NCI-H128 (cell line): ENCODE results near the gene PRICKLE2.

Experiments
- DNase-seq: peaks from one replicate; lab custom pipeline; 2025; ENCODE audit not compliant: unreplicated experiment; lab: John Stamatoyannopoulos, UW

Gene PRICKLE2

DNA sequence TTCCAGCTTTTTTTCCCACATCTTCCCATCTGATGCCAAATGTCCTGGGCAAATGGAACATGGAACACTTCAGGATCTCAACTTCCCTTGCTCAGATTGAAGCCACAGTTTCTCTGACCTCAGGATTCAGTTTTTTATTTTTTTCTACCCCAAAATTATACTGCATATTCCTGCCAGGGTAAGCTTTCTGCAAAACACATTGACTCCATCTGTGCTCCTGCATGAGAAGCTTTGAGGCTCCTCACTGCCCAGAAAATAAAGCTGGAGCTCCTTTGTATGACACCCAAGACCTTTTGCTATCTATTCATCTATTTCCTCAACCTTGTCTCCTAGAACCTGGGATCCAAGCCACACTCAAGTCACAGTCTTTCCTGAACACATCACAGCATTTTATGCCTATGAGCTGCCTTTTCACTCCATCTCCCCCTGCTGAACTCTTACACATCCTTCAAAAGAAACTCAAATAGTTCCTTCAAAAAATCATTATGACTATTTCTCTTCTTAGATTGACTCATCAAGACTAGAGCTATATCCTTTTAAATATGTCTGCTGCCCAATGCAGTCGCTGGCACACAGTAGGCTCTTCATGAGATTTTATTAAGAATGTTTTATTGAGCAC, 144.5 kb downstream of the PRICKLE2 start:
- DNase-seq: no peak

DNA sequence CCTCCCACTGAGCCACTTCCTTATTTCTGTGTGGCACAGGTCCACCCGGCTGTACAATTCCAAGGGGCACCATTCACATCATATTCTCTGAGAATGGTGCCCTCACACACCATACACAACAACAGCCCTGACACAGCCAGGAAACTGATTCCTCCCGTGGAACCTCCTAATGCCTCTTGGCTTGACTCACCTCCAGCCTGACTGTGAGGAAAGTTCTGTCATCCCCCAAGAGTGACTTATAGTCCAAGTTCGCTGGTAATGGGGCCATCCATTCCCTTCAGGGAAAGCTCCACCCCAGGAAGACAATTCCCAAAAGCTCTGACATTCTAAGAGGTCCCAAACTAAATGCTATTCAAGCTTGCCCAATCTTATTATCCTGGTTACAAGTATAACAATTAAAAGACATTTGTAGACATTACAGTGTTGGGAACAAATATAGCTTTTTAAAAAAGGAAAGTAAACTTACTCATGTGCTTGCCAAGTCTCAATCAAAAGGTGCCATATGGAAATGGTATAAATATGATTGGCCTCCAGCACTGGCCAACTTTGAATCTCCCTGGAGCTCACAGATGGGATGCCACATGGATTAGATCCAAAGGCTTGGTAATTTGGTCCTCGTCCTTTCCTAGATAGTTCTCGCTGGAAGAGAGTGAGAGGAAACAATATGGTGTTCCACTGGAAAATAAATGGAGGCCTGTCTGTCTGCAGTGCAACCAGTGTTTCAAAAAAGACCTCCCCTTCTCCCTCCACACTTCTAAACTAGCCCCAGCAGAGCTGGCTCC, 145.7 kb downstream of the PRICKLE2 start:
- DNase-seq: no peak

DNA sequence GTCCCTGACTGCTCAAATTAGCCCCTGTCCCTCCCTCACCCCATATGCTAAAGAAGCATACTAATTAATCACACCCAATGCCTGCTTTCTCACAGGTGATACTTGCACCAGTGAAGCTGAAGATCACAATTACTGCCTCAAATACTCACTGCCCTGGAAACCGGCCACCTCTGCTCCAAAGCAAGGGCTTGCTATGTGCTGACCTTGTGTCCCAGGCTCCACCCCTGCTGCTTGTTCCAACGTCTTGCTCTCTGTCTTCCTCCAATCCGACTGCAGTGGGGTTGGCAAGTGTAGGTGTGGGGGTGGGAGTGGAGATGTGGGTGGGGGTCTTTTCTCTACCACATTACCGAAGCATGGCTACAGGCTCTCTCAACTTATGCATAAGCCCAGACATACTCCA, 146.3 kb downstream of the PRICKLE2 start:
- no peak for DNase-seq

DNA sequence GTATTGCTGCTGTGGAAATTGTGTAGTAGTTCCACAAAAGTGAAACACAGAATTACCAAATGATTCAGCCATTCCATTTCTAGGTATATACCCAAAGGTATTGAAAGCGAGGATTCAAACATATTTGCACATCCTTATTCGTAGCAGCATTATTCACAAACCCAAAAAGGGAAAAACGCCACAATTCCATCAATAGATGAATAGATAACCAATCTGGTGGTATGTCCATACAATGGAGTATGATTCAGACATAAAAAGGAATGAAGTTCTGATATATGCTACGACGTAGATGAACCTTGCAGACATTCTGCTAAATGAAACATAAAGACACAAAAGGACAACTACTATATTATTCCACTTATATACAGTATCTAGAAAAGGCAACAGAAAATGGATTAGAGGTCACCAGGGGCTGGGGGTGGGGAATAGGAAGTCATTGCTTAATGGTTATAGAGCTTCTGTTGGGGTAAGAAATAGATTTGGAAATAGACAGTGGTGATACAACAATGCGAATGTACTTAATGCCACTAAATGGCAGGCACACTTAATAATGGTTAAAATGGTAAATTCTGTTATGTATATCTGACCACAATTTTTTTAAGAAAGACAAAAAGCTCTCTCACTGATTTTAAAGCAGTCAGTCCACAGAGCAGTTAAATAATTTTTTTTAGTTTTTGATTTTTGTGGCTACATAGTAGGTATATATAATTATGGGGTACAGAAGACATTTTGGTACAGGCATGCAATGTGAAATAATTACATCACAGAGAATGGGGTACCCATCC, 150.2 kb downstream of the PRICKLE2 start:
- DNase-seq: no peak

DNA sequence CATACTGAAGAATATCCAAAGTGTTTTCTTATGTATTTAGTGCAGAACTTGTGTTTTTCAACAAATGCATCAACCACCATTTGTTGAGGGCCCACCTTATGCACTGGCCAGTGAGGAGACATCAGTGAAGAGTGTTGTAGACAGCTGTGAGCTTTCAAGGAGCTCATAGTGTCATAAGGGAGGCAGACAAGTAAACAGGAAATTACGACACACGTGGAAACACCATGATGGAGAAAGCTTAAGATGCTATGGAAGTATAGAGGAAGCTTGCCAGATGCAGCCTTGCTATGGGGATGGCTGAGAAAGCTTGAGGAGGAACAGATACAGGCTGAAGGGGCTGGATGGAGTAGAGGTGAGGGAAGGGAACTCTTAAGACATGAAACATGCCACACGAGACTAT, 151.2 kb downstream of the PRICKLE2 start:
- DNase-seq: no peak

DNA sequence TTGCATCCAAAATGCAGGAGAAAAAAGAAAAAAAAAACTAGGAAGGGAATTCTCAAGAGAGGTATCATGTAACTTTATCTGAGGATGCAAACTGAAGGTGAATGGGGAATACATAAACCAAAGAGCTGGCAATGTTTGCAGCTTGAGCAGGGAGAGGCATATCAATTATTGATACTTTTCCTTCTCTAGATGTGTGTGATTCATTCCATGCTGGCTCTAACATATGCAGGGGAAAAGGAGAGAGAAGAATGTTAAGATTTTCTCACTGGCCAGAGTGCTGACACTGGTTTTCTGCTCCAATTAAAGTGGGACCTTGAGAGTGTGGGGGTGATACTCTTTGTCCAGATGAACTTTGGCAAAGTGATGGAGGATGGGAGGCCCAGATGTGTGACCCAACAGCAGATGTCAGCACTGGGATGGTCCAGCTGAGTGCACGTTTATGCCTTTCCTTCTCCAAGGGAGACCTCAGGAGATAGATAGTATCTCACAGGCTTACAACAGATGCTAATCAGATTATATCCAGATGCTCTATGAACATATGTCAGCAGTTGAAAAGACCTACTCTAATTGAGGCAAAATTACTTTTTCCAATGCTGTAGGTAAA, 152.0 kb downstream of the PRICKLE2 start:
- DNase-seq: no peak

DNA sequence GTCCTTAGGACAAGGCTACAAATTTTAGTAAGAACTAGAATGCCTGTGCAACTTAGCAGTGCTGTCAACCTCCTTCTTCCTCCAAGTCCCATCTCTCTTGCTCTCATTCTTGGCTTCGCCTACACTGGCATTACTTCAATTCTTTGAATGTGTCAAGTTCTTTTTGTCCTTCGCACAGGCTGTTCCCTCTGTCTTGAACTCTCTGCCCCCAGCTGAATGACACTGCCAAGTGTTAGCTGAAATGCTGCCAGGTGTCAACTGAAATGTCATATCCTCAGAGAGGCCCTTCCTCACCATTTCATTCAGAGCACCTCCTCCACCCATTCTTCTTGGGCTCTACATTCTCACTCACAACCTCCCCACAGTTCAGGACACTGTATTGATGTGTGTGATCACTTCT, 153.1 kb downstream of the PRICKLE2 start:
- DNase-seq: no peak

DNA sequence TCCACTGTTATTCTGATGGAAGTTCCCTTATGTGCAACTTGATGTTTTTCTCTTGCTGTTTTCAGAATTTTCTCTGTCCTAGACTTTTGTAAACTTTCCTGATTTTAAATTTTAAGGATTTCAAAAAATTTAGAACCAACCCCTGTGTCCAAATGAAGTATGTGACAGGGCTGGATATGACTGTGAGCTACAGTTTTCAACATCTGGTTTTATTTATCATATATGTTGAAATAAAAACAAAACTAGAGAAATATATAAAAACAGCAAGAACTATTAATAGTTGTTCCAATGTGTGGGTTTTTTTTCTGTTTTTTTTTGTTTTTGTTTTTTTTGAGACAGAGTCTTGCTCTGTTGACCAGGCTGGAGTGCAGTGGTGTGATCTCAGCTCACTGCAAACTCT, 154.6 kb downstream of the PRICKLE2 start:
- no peak for DNase-seq

DNA sequence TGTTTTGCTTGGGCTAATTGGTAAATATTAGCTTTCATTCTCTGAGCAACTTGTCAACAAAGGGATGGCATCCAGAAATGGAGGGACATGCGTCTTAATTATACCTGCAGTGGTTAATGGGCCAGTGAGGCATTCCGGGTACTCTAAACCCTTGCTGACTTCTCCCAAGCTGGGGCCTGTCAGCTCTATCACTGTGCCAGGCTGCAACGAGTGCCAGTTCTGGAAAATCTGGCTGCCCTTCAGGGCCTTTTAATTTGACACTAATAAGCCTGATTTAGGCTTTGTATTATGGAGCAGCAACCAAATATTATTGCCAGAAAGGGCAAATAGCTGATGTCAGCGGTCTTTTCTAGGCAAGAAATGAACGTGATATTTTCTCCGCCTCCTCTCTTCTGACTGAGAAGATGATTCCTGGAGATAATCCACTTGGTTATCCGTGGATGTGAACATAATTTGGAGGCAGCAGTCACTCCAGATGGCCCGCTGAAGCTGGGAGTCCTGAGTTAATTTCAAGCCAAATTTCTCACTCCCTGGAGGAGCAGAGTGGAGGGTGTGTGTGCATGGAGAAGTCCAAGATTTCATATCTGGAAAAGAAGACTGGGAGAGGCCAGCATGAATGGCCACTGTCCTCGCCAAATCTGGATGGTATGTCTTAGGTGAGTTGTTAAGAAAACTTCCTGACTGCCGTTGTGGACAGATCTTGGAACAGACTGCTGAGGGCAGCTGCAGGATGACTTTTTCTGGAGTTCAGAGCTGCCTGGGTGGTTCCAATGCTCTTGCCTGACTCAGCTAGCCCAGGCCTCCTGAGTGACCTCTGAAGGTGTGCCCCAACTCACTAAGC, 157.5 kb downstream of the PRICKLE2 start:
- DNase-seq: no peak

DNA sequence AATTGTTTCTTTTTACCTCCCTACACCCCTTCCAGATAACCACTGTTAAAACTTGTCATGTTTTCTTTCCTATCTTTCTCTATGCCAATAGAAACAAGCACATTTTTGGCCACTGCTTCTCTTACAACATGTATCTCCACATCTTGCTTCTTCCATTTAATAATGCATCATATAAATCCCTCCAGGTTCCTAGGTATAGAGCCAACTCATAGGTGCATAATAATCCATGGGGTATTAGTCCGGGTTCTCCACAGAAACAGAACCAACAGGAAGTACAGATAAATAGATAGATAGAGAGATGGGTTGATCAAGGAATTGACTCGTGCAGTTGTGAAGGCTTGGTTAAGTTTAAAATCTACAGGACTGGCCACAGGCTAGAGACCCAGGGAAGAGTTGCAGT, 160.5 kb downstream of the PRICKLE2 start:
- DNase-seq: no peak

DNA sequence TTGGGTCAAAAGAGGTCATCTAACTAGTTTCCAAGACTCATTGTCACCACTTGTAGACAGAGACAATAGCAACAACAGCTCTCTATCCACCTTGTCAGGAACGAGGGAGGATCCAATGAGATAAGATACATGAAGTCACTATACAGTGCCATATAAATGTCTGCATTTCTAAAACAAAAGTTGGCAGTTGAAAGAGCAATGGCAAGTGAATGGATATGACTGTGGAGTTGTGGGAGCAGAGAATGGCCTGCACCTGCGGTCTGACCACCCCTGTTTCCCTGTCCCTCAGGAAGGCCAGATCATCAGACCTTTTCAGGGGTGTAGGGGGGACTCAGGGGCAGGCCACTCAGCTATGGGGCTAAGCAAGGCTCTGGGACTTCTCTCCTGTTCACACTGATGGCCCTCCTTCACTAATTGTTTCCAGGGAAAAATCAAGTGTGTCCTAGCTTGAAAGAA, 161.3 kb downstream of the PRICKLE2 start:
- no peak for DNase-seq

DNA sequence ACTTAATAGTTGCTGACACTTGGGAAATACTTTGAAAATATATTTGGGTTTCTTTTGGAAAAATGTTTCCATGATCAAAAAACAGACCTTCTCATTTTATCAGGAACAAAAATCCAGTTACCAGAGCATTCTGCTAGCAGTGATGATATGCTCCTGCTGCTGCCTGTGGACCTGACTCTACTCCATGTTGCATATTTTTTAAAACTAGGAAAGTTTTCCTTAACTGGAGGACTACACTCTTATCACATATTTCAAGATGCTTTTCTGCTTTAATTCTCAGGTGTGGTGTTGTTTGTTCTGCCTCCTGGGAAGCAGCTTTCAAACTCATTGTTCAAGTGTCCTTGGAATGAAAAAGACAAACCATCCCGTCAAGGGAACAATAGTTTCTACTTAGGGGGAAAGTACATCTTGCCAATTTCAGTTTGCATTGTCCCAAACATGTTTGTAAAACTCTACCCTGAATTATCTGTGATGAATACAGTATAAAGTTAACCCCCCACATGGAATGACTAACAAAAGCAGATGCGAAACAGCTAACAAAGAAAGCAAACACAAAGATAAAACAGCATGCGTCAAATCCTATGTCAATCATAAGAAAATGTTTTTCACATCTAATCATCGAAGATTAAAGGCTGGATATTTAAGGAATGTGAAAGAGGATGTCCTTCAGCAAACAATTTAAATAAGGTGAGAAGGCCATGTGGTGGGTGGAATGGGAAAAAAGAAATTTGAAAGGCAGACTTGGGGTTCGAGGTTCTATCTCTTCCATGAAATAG, 161.9 kb downstream of the PRICKLE2 start:
- no peak for DNase-seq

DNA sequence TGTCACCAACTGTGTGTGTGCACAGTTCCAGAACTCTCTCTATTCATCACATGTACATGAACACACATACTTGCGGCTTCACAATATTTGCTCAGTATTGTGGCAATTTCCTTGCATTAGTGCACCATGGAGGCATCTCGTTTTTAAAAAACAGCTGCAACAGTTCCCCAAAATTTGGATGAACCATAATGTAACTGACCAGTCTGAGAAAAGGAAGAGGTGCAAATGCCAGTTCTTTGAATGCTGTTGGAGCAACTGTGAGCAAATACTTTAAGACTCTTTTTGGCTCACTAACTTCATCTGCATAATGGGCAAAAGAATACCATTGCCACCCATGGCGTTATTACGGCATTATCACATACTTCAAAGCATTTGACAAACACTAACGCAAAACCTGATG, 163.6 kb downstream of the PRICKLE2 start:
- no peak for DNase-seq

DNA sequence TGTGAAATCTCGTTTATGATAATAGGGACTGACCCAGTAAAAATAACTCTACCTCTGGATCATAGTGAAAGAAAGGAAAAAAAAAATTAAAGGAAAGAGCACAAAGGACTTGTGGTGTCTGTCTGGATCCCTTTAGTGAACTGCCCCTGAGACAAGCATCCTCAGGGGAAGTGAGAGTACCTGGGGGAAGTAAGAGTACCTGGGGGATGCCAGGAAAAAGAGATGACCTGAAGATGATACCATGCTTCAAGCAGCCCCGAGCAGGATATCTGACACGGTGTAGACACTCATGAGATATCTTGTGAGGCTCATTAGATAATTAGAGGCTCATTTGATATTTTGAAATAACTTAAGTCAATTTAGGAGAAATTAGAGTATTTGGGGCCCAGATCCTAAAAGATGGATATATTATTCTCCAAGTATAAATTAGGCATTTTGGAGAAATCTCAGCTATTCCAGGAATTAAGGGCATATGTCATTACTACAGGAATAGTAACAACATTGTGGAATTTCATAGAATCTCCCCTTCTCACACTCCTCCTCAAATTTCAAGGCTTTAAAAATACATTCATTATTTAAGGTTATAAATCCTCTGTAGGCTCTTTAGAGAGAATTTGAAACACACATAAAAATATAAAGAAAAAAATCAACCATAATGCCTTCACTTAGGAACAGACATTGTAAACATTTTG, 165.6 kb downstream of the PRICKLE2 start:
- DNase-seq: no peak

DNA sequence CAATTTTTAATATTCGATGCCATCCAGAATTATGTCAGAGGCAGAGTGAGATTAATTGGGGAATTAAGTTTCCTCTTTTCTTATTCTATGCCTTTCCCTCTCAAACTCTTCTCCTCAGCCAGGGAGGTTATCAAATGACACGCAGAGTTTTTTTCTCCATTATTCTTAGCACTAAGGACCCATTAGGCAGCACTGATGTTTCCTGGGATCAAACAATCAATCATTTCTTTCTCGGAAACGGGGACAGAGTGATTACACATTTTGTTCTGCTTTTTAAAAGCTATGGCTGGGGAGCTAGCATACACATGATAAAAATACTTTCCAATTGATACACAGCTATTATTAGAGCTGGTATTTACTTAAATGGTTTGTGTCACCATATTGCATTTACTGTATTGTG, 166.7 kb downstream of the PRICKLE2 start:
- DNase-seq: peak; percentile 21

DNA sequence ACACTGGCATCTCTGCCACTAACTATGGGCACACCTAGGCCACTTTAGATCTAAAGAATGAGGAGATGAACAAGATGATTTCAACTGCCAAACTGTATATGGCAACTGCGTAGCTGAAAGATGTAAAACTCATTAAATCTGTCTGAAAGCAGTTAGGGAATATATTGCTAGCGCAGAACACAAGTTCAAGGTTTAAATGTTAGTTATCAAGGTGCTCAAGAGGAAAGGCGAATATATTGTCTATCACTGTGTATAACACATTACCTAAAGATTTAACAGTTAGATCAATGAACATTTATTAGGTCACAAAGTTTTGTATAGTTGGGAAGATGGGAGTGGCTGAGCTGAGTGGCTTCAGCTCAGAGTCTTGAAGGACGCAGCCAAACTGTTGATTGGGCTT, 168.0 kb downstream of the PRICKLE2 start:
- no peak for DNase-seq

DNA sequence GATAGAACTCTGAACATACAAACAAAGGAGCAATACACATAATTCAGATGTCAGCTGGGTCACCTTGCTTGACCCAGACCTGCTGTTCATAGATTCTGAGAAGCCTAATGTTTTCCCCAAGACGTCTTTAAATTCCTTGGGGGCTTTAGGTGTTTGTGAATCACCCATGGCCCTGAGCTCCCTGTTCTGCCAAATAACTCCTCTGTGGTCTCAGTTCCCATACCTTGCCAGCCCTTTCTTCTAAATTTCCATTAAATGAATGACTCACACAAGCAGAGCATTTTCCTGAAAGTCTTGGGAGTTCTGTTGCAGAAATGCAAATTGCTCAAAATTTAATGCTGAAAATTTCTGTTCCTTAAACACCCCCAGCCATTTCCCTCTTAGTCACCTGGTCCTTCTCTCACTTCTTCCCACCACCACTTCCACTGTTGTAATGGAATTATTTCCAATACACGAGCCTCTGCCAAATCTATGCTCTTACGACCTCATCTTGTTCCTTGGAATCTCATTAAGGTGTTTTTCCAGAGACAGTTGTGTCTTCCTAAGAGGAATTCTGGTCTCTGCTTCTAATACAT, 168.6 kb downstream of the PRICKLE2 start:
- DNase-seq: no peak

DNA sequence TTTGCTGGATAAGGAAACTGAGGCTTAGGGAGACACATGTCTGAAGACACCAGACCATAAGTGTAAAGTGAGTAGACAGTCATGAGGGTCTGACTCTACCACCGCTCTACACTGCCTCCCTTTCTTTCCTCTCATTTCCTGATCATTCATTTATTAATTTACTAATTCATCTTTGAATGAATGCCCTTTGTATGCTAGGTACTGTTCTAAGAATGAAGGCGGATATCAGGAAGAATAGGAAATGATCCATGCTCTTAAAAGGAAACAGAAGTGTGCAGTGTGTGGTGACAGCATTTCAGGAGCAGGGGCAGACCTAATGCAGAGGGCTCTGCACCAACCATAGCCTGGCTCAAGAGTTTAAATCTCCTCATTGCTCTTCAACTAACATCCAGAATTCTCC, 170.2 kb downstream of the PRICKLE2 start:
- DNase-seq: no peak

DNA sequence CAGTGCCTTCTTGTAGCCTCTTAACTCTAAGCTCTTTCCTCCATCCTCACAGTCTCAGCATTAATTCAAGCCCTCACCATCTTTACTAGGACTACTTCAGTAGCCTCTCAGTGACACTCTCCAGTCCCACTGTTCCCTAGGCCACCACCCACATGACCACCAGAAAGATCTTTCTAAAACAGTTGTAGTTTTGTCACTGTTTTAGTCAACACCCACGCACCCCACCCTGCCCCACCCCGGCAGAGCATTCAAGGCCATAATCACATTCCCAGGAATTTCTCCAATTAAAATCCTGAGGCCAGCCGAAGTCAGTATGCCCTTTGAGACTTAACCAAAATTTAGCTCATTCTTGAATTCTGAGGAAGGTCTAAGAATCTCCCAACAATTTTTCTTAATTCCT, 170.8 kb downstream of the PRICKLE2 start:
- no peak for DNase-seq
